RPMI8226 (cell line): ENCODE data around the gene ACP7.
"Not testable (repeated sequence)": the region's sequence is repeated elsewhere in the genome, so short reads cannot be mapped to it uniquely, and the experiment has no call there.

Source experiments
- DNase-seq: peaks from one replicate; pipeline ENCODE4 v3.0.0-alpha.2; 2015

Gene ACP7

GRCh38 chr19:39083983-39084731, at the start of gene ACP7:
Gene ACP7 (plus strand): TSS chr19:39084368. CDS start chr19:39085270, 902 bp downstream.
- no peak for DNase-seq

GRCh38 chr19:39036581-39036980, 47.6 kb upstream of the ACP7 start:
- no peak for DNase-seq

- no peak for DNase-seq
Observed at GRCh38 chr19:39037194-39037593, 47.0 kb upstream of the ACP7 start.

GRCh38 chr19:39038098-39038497, 46.1 kb upstream of the ACP7 start:
- peak; percentile 53 for DNase-seq

- no peak for DNase-seq
Observed at GRCh38 chr19:39045506-39045905, 38.7 kb upstream of the ACP7 start.

- peak; percentile 36 for DNase-seq
Observed at GRCh38 chr19:39046037-39046821, 37.9 kb upstream of the ACP7 start.

- DNase-seq = no peak
Observed at GRCh38 chr19:39047073-39047472, 37.1 kb upstream of the ACP7 start.

- DNase-seq = peak; percentile 63
Observed at GRCh38 chr19:39052243-39052746, 31.9 kb upstream of the ACP7 start.

- DNase-seq = no peak
Observed at GRCh38 chr19:39052846-39053245, 31.3 kb upstream of the ACP7 start.

GRCh38 chr19:39053276-39054090, 30.7 kb upstream of the ACP7 start:
- no peak for DNase-seq

GRCh38 chr19:39054091-39054470, 30.1 kb upstream of the ACP7 start:
- no peak for DNase-seq

GRCh38 chr19:39057615-39058014, 26.6 kb upstream of the ACP7 start:
- DNase-seq = no peak

- no peak for DNase-seq
Observed at GRCh38 chr19:39059302-39059701, 24.9 kb upstream of the ACP7 start.

GRCh38 chr19:39060171-39060570, 24.0 kb upstream of the ACP7 start:
- DNase-seq = no peak

GRCh38 chr19:39064405-39064804, 19.8 kb upstream of the ACP7 start:
- no peak for DNase-seq

GRCh38 chr19:39065928-39066327, 18.2 kb upstream of the ACP7 start:
- no peak for DNase-seq

- DNase-seq = no peak
Observed at GRCh38 chr19:39067104-39067503, 17.1 kb upstream of the ACP7 start.

GRCh38 chr19:39068259-39068658, 15.9 kb upstream of the ACP7 start:
- DNase-seq = not testable (repeated sequence)

- no peak for DNase-seq
Observed at GRCh38 chr19:39070888-39071287, 13.3 kb upstream of the ACP7 start.

- DNase-seq = no peak
Observed at GRCh38 chr19:39074205-39074692, 9.9 kb upstream of the ACP7 start.

- no peak for DNase-seq
Observed at GRCh38 chr19:39074942-39075341, 9.2 kb upstream of the ACP7 start.

- no peak for DNase-seq
Observed at GRCh38 chr19:39077323-39077722, 6.8 kb upstream of the ACP7 start.
